ENCODE data around the gene SRP14. TPM values are rescaled to one million over a fixed set of nuclear protein-coding genes. Genes with fewer than 3 reads are reported as not detected.
A peak's percentile ranks its signal among the peaks of the same experiment; 100 is the strongest.

The SRP14 gene
- polyA plus RNA-seq, 5 donors = 506 to 659 (median 563) TPM

- DNase-seq = no peak
Observed at GRCh38 chr15:40070608-40071218, 31.7 kb upstream of the SRP14 start.

- DNase-seq = no peak
Observed at GRCh38 chr15:40070166-40070557, 31.2 kb upstream of the SRP14 start.

- DNase-seq = peak; percentile 73 to 78
Observed at GRCh38 chr15:40069178-40070165, 30.5 kb upstream of the SRP14 start.

- DNase-seq = no peak
Observed at GRCh38 chr15:40067921-40068624, 29.1 kb upstream of the SRP14 start.

- no peak for DNase-seq
Observed at GRCh38 chr15:40066589-40066988, 27.6 kb upstream of the SRP14 start.

GRCh38 chr15:40065166-40065565 lies 26.2 kb upstream of the SRP14 start:
- no peak for DNase-seq

GRCh38 chr15:40064231-40064894 lies 25.4 kb upstream of the SRP14 start:
- no peak for DNase-seq

GRCh38 chr15:40063563-40064011 lies 24.6 kb upstream of the SRP14 start:
- no peak for DNase-seq

- DNase-seq = no peak
Observed at GRCh38 chr15:40062816-40063562, 24.0 kb upstream of the SRP14 start.

GRCh38 chr15:40061212-40061901 lies 22.4 kb upstream of the SRP14 start:
- no peak for DNase-seq

GRCh38 chr15:40060236-40060961 lies 21.4 kb upstream of the SRP14 start:
- DNase-seq = no peak

- no peak for DNase-seq
Observed at GRCh38 chr15:40059821-40060220, 20.8 kb upstream of the SRP14 start.

- DNase-seq = no peak
Observed at GRCh38 chr15:40058476-40059140, 19.6 kb upstream of the SRP14 start.

GRCh38 chr15:40055576-40056293 lies 16.8 kb upstream of the SRP14 start:
- DNase-seq = no peak

- DNase-seq = no peak
Observed at GRCh38 chr15:40054855-40055575, 16.0 kb upstream of the SRP14 start.

- DNase-seq = no peak
Observed at GRCh38 chr15:40054605-40054854, 15.5 kb upstream of the SRP14 start.

GRCh38 chr15:40053831-40054604 lies 15.0 kb upstream of the SRP14 start:
- no peak for DNase-seq

All from right lung (tissue), 5 donors.